Measurements from ENCODE around the gene CSF1R. TPM values are rescaled to one million over a fixed set of nuclear protein-coding genes. Genes with fewer than 3 reads are reported as not detected.
A peak's percentile ranks its signal among the peaks of the same experiment; 100 is the strongest.

Gene CSF1R
- polyA plus RNA-seq, 2 of the 4 experiments (the other 2 are of a cell fraction), result 0.06 TPM; not detected in 1

DNA sequence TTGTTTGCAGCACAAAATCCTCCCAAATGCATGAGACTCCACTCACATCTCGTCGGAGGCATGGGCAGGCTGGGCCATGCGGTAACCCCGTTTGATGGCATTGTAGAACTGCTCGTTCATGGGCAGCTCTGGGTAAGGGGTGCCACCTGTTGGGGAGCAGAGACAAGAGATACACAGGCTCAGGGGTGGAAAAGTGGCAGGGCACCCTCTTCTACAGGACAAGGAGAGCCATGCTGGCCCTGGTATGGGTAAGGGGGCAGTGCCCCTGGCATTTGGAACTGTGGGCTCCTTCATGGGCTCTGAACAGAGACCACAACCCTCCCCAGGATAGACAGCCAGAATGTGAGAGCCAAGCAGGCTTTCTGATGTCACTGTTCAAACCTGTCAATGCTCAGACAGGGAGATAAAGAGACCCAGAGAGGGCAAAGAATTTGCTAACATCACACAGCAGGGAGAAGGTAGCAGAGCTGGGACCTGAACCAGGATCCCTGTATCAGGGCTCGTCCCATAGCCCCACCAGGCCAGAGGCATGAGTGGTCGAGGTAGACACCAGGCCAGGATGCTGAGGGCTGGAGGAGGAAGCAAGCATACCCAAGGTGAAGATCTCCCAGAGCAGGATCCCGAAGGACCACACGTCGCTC is 33.2 kb upstream of the CSF1R start:
- H3K9me3 ChIP-seq, result no peaks in the 10 kb centered on the region
- no peak overlapping the region for H3K4me3 ChIP-seq
- no peak overlapping the region for H3K27ac ChIP-seq
- no peak overlapping the region for H3K4me2 ChIP-seq
- no peak for DNase-seq (ENCODE audit: low read depth in 1 of 2, low spot score in 1 of 2)
- WGBS (ENCODE audit: missing lambda C conversion rate), result 75% methylated on average over 10 of the region's 10 CpGs
- ATAC-seq, result peak in 1 of 2 experiments; percentile 29; a peak in 2 of 6 replicates
- POLR2A ChIA-PET, result no interaction called here
- FAIRE-seq, result no peak
- CTCF ChIA-PET, result interaction anchor here (0.7 to 13.2 kb wide), 8 partner anchors 9 to 231 kb away, joined by 3 to 98 read pairs (median 4); partner anchors contain the start of genes HMGXB3 and TIGD6
- TF ChIP-seq HOXA7 (CRISPR knock-in tag; IDR thresholded peaks at IDR 0.05) (no peak), ZC3H11A (IDR thresholded peaks at IDR 0.05) (no peak), EHF (CRISPR knock-in tag; IDR thresholded peaks at IDR 0.05) (no peak), SMC3 (IDR thresholded peaks at IDR 0.05) (no peak), HOXB5 (CRISPR knock-in tag; IDR thresholded peaks at IDR 0.05) (no peak), MAFK (IDR thresholded peaks at IDR 0.05; ENCODE audit: partially characterized antibody) (no peak), MAX (IDR thresholded peaks at IDR 0.05) (no peak), NPAS2 (CRISPR knock-in tag; IDR thresholded peaks at IDR 0.05; ENCODE audit: borderline replicate concordance) (no peak), JUNB (IDR thresholded peaks at IDR 0.05) (no peak), SREBF2 (IDR thresholded peaks at IDR 0.05) (no peak), NR3C1 (IDR thresholded peaks at IDR 0.05) (no peak)
- 0 out of 3 replicates have a peak, but pooled peaks cover 7% of the 10 kb centered on the region for H3K4me1 ChIP-seq

- ChIA-PET POLR2A (no interaction called here), CTCF (interaction anchor here (0.7 to 13.2 kb wide), 8 partner anchors 10 to 128 kb away, joined by 3 to 98 read pairs (median 4); partner anchors contain the start of genes HMGXB3 and TIGD6)
- H3K4me2 ChIP-seq, result no peak overlapping the region
- DNase-seq (ENCODE audit: low read depth in 1 of 2, low spot score in 1 of 2) (no peak), FAIRE-seq (no peak), ATAC-seq (no peak)
- 0 out of 3 replicates have a peak, but pooled peaks cover 7% of the 10 kb centered on the region for H3K4me1 ChIP-seq
- no peaks in the 10 kb centered on the region for H3K9me3 ChIP-seq
- H3K27ac ChIP-seq, result no peak overlapping the region
- no peak overlapping the region for H3K4me3 ChIP-seq
- no peak for TF ChIP-seq RARB (CRISPR knock-in tag; IDR thresholded peaks at IDR 0.05)
- TF ChIP-seq, protein P1, sequence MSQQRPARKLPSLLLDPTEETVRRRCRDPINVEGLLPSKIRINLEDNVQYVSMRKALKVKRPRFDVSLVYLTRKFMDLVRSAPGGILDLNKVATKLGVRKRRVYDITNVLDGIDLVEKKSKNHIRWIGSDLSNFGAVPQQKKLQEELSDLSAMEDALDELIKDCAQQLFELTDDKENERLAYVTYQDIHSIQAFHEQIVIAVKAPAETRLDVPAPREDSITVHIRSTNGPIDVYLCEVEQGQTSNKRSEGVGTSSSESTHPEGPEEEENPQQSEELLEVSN (IDR thresholded peaks at IDR 0.05; ENCODE audit: borderline replicate concordance, low read depth), result no peak
- TF ChIP-seq HEYL (CRISPR knock-in tag; IDR thresholded peaks at IDR 0.05), result no peak
- no peak for TF ChIP-seq FOXS1 (CRISPR knock-in tag; IDR thresholded peaks at IDR 0.05)
- TF ChIP-seq MYC (IDR thresholded peaks at IDR 0.05; ENCODE audit: borderline replicate concordance, low read length), result no peak
- TF ChIP-seq EHF (CRISPR knock-in tag; IDR thresholded peaks at IDR 0.05), result no peak
- no peak for TF ChIP-seq ZFP36 (IDR thresholded peaks at IDR 0.05; ENCODE audit: borderline replicate concordance, partially characterized antibody)
- TF ChIP-seq EHMT2 (IDR thresholded peaks at IDR 0.05; ENCODE audit: low read depth), result no peak
- no peak for TF ChIP-seq CBX2 (IDR thresholded peaks at IDR 0.05; ENCODE audit: borderline replicate concordance, low read depth)
- no peak for TF ChIP-seq RCOR1 (IDR thresholded peaks at IDR 0.05; ENCODE audit: low read depth, low read length)
- no peak for TF ChIP-seq CHD4 (IDR thresholded peaks at IDR 0.05; ENCODE audit: borderline replicate concordance)
- TF ChIP-seq GATA3 (IDR thresholded peaks at IDR 0.05; ENCODE audit: borderline replicate concordance), result no peak
- TF ChIP-seq BCL3 (IDR thresholded peaks at IDR 0.05), result no peak
- WGBS (ENCODE audit: missing lambda C conversion rate), result 69% methylated on average over 11 of the region's 11 CpGs
Observed at GRCh38 chr5:150118561-150119229, 32.3 kb upstream of the CSF1R start.

Data from A549 (cell line).